ENCODE data around the gene MSH2. TPM values are rescaled to one million over a fixed set of nuclear protein-coding genes. Genes with fewer than 3 reads are reported as not detected.
A peak's percentile ranks its signal among the peaks of the same experiment; 100 is the strongest.

MSH2 gene
- total RNA-seq, 1 experiment from 2014 or later, result 53.8 TPM

DNA sequence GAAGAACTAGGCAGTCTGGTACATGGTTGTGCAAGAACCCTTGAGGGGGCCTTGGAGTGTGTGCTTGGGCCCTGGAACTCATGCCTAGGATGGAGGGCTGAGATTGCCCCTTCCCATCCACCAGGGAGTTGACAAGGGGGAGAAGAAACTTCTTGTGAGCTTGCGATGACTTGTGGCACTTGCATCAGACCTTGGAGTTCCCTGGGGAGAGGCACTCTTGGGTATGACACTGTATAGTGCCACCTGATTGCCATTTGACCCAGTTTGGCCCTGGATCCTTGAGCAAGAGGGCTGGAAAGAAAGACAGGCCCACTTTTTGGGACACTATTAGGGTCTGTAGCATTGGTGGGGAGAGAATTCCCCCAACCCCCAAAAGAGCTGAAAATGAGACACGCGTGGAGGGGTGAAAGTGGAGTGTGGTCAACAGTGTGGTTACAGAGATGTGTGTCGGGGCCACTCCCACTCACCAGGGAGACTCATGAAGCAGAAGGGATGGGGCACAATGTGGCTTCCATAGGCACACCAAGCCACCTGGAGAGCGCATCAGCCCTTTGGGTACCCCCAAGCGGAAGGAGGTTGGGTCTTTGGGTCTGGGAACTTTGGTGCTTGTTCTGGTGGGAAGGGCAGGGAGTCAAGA, 101.3 kb downstream of the MSH2 start:
- DNase-seq (ENCODE audit: low read depth), result no peak

DNA sequence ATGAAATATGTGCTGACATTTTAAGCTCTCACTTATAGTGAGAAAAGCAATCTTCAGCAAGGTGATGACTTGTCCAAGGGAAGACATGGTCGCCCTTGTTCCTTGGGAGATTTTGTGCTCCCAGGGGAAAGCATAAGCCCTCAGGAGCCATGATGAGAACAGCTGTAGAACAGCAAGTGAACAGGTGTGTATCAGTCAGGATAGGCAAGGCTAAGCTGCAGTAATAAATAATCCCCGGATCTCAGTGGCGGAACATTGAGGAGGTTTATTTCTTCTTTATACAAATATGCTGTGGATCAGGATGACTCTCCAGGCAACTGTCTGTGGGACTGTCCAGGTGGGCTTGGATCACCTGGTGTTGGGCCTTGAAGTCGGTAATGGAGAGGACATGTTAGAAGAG, 103.1 kb downstream of the MSH2 start:
- no peak for DNase-seq (ENCODE audit: low read depth)

DNA sequence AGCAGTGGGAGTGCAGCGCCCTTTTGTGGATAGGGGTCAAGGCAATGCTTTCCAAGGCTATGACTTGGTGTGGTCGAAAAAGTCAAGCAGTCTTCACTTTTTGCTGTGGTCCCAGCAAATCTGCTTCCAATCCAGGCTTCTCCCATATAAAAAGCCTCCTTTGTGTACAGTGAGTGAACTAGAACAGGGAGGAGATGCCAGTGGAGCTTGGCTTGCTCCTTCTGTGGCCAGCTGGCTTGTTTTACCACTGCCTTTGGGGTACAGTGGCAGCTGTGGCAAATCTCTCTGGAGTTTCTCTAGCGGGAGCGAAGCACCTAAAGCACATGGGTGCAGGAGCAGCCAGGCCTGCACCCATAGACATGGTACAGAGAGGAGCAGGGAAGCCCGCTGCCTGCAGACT, 103.5 kb downstream of the MSH2 start:
- DNase-seq (ENCODE audit: low read depth), result no peak

DNA sequence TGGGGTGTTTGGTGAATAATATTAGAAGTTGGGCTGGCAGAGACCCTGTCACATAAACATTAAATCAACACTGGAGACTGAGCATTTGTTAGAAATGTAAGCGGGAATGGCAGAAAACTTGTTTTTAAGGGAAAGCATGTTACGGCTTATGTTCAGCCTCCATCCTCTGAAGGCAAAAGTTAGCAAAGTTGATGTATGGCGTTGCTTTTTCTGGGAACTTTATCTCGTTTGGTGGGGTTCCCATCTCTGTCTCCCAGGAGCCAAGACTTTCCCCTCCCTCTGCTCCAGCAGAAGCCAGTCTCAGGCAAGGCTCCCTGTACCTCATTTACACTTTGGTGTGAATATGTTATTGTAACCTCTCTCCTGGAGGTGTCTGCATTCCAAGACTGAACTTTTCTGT, 105.1 kb downstream of the MSH2 start:
- no peak for DNase-seq (ENCODE audit: low read depth)

DNA sequence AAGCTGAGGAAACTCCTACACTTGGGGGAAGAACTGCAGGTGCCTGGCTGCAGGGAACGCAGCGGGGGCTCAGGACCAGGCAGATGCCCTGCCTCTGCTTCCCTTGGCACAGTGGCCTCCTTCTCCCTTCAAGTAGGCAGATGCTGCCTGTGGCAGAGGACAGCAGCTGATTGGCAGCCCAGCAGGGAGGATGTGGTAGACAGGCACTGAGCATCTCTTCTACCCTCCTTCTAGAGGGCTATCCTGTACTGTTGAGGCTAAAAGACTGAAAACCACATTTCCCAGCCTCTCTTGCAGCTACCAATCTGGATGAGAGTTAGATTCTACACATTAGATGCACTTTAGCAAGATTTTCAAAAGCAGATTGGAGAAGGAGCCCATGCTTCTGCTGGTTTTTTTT, 105.7 kb downstream of the MSH2 start:
- no peak for DNase-seq (ENCODE audit: low read depth)

DNA sequence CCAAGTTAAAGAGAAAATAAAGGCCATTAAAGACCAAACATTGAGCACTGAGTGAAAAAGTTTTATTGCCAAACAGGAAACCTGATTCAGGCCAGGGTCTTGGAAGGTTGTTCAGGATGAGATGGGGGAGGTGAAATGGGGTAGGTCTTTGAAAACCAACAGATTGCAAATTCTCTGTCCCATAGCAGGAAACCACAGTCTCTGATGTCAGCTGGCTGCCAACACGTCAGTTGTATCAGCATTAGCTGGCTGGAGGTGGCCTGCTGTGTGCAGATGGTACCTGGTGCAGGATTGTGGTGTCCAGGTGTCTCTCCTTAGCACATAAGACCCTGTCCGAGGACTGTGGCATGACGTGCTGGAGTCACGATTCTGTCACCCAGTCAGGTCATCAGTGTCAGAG, 106.3 kb downstream of the MSH2 start:
- peak; percentile 77 for DNase-seq (ENCODE audit: low read depth)

DNA sequence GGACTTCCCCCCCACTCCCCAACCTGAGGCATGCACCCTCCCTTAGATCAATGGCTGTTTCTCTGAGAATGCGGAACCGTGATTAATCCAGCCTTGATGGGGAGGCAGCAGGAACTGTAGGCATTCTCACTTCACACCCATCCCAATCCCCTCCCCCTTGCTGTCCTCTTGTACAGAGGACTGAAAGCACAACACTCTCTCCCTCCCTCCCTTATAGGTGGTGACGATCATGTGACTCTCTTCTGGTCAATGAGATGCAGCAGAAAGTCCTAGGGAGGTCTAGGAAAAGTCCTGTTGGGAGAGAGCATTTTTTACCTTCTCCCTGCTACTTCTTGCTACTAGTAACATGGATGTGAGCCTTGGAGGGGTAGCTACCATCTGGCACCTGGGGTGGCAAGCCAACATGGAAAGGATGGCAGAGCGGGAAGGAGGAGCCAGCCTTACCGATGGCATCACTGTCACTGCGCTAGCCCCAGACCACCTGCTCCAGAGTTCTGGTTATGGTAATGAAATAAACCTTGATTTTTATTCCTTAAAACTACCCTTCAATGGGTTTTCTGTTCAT, 106.9 kb downstream of the MSH2 start:
- no peak for DNase-seq (ENCODE audit: low read depth)

DNA sequence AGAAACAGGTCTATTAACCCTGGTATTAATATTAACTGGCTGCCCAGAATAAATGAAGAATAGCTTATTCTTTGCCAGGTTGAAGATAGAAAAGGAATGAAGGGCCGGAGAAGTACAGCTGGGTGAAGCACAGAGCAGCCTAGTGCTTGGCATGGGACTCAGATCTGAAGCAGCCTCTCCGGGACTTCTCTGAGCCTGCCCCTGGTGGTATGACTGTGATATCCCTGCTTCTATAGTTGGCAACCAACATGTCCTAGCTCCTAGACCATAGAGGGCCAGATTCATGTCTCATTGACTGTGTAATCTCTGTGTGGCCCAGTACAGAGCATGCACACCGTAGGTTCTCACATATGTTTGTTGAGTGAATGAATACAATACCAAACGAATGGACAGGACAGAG, 107.8 kb downstream of the MSH2 start:
- DNase-seq (ENCODE audit: low read depth), result no peak

DNA sequence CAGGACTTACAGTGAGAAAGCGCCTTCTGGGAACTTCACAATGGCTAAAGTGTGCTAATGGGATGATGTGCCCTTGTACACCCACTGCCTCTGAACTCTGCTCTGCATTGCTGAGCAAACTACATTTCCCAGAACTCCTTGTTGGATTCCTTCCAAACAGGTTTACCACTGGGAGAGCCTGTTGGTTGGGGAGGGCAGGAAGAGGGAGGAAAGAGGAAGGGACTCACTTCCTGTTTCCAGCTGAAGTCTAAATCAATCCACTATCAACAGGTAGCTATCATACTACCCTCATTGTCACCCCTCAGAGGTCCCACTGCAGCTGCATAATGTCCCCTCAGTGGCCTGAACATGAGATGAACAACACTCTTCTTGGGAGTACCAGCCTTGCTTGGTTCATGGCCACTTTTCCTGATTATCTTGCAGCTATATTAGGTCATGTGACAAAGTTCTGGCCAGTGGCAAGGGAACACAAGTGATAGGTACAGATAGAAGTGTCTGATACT, 109.7 kb downstream of the MSH2 start:
- peak; percentile 74 for DNase-seq (ENCODE audit: low read depth)

DNA sequence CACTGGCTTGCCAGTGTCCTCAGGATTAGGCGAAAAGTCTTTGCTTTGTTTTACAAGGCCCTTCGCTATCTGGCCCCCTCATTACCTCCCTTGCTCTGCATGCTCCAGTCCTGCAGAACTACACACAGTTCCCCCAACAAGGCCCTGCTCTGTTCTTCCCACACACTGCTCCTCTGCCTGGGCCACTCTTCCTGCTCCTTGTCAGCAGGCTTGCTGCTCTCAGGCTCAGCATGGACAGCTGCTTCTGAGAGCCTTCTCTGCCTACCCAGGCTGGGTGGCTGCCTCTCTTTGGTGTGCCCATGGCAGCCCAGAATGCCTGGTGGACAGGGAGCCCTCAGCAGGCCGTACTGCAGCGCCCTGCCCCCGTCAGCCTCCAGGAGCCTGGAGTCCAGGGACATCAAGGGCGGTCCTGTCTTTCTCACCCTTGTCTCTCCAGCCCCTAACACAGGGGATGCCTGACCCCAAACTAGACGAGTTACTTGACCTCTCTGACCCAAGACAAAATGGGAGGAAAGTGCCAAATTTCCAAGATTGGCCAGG, 111.1 kb downstream of the MSH2 start:
- no peak for DNase-seq (ENCODE audit: low read depth)

DNA sequence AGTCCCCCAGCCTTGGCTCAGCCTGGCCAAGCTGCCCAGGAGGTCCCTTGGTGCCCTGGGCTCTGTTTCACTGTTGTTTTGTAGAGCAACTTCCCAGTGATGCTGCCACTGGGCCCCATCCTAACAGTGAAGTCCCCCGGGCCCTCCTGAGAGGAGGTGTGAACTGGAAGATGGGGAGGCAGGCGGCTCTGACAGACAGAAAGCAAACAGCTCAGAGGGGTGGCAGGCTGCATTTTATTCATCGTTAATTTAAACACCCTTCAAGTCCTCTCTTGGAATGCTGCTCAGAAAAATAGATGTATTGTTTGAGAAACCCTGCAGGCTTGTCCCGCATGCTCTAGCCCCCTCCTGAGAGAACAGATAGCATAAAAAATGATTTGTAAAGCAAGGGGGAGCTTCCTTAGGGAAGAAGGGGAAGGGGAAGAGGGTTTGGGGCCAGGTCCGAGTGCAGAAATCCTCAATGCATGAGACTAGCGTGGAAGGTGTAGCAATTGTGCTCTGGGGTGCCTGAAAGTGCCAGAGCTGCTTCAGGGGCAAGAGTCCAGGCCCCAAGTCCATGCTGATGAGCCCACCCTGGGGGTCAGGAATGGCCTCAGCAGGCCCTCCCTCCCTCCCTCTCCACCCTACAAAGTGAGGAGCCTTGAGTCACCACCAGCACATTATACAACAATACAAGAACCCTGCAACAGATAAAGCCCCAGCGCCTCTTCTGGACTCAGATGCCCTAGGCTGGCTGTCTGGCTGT, 113.6 kb downstream of the MSH2 start:
- DNase-seq (ENCODE audit: low read depth), result no peak

DNA sequence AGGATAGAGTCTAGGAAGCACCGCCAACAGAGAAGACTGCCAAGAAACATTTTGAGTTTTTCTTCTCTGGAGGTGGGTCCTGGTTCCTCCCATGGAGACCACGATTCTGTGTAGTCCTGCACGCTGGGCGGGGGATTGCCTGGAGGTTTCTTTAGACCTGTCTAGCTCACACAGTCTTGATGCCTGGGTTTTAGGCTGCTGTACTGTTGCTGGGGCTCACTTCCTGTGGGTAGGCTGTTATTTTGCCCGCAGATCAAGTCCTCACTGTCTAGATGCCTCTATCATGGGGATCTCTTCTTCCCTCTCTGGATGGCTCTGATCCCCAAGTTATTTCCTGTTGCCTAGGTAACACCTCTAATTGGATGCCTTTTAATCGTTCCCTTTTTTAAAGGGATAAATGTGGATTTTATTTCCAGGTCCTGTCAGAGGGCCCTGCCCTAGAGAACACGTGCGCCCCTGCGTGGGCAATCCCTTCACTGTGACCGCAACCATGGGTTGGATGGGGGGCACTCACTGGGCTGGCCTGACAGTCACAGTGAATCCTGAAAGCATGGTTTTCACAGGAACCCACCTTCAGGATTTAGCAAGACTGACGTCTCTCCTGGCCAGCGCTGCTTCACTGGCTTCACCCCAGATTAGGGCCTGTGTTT, 115.7 kb downstream of the MSH2 start:
- DNase-seq (ENCODE audit: low read depth), result no peak

DNA sequence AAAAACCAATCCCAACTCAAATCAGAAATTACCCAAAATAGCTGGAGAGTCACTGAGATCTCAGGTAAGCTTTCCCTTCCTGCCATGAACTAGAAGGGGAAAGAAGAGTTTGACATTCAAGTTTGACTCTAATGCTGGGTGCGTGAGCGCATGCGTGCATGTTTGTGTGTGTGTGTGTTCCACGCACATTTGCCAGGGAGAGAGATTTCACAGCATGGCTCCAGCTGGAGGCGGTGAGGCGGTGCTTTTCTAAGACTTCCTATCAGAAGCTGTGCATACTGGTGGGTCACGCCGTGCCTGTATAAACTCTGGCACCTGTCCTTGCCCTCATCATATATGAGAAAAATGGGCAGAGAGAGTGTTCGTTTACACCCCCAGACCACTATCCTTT, 116.2 kb downstream of the MSH2 start:
- no peak for DNase-seq (ENCODE audit: low read depth)

DNA sequence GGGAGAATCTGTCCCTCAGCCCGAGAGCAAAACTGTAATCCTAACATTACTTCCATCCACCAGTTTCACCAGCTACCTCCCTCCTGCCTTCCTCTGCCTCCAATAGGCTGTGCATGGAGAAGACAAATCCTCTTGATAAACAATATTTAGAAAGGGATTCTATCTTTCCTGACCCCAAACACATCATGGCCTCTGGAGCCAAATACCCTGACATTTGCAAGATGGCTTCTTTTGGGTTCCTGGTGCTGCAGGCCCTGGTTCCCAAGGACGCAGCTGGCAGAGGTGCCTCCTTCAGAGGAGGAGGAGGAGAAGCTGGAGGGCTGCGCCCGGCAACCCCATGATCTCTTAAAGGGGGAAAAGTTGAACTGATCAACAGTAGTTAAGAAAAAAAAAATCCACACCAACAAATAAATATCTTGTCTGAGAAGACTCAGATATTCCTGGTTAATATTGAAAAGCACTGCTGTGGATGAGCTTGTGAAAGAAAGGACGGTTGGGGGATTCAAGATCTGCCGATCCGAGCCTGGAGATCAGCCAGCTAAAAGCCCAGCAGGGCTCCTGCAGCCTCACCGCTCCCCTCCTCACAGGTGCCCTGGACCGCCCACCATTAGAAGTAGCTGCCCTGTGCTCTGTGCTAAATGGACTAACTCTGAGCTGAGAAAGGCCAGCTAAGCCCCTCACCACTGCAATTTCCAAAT, 116.8 kb downstream of the MSH2 start:
- DNase-seq (ENCODE audit: low read depth), result no peak

DNA sequence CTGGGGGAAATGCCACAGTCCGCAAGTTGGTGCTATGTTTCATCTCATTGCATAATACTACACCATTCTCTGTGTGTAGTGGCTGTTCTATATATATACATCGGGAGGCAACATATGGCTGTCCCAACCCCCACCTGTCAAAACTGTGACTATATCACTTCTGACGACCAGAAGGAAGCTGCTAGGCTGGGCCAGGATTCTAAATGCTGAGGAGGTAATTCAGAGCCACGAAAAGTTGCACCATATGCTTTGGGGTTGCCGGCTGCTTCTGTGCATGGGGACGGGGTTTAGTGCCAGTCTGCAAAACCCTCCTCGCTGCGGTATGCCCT, 117.3 kb downstream of the MSH2 start:
- no peak for DNase-seq (ENCODE audit: low read depth)

DNA sequence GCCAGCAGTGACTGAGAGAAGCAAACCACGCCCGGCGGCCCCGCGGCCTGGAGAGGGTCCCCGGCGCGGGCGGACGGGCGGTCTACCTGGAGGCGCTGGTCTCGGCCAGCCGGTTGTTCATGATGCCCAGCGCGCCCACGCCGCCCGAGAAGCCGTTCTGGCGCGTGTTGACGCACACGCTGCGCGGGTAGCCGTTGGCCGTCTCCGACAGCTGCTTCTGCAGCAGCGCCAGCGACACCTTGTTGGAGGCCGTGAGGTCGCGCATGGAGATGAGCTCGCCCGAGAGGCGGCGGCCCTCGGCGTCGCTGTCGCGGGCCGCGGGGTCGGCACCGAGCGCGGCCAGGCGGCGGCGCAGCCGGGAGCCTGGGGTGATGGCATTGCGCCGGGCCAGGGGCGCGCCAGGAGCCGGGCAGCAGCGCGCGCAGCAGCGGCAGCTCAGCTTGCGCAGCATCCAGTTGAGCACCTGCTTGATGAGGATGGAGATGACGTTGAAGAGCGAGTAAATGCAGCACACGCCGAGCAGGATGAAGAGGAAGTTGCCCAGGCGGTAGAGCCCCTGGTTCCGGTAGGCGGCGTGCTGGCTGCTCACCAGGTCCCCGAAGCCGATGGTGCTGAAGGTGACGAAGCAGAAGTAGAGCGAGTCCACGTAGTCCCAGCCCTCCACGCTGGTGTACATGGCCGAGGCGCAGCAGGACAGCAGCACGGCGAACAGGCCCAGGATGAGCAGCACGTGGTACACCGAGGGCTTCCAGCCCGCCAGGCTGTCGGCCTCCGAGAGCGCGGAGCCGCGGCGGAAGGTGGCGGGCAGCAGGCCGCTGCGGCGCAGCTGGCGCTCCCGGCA, 118.1 kb downstream of the MSH2 start:
- DNase-seq (ENCODE audit: low read depth), result no peak

DNA sequence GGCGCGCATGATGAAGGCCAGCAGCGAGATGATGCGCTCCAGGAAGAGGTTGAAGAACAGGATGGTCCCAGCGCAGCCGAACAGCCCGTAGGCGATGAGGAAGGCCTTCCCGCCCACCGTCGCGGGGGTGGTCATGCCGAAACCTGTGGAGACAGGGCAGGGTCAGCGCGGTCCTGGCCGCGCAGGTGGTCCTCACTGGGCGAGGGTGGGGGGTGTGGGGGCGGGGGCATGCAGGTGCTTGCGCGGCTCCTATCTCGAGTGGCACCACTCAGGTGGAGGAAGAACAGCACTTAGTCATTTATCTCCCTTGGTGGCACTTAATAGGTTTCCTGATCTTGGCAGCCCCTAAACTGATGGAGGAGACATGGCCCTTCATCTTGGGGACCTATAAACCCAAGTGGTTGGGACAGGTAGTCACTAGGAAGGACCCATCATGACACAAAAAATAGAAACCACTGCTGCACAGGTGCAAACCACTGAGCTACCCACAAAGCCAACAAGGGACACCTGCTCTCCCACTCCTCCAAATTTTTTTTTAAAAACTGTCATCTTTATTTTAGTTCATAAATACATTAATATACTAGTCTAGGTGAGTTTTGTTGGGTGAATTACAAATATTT, 118.8 kb downstream of the MSH2 start:
- DNase-seq (ENCODE audit: low read depth), result no peak

DNA sequence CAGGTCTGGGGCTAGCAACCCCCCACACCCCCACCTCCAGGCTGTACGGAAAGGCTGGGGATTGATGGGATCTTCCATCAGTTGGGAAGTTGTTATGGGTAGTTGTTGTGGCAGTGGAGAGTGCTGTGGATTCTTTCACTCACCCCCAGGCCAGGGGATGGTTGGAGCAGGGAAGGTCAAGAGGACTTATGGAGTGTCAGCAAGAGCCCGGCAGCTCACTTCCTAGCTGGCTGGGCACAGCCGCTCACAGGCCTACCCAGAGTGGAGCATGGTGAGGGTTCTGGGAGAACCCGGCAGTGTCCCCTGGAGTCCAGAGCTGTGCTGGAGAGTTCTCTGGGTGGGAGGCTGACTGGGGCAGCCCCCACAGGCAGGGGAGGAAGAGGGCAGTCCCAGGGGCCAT, 122.2 kb downstream of the MSH2 start:
- no peak for DNase-seq (ENCODE audit: low read depth)

DNA sequence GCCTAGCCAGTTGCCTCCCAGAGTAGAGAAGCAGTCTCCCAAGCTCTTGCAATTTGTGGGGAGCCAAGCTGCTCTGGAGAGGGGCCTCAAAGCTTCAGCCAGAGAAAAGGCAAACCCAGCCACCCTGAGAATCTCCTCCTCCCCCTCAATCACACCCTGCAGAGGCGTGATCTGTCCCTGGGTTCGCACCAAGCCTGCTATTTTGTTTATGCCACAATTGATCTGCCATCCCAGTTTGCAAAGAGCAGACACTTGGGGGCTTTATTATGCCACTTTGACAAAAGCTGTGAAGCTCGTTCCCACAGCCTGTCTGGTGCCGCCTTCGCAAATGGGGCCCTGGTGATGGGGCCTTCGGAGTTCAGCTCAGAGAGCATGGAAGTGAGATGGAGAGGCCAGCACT, 125.5 kb downstream of the MSH2 start:
- no peak for DNase-seq (ENCODE audit: low read depth)

DNA sequence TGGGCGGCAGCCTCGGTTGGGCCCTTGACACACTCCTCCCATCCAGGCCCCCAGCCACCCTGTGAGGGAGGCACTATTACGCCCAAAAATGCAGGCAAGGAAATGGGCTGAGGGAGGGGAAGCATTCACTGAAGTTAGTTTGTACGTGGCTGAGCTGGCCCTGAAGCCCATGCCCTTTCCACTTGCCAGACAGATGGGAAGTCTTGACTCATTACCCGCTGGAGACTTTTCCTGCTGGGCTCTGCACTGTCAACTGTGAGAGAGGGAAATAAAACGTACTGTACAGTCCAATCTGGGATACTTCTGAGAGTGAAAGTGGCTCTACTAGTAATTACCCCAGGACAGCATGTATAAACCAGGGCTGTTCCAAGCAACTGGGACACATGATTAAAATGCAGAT, 125.9 kb downstream of the MSH2 start:
- DNase-seq (ENCODE audit: low read depth), result peak; percentile 60
